ENCODE data around the gene C3orf22.

- no peak for TF ChIP-seq CTCF (IDR thresholded peaks at IDR 0.05; ENCODE audit: insufficient read depth, low read length)
- TF ChIP-seq REST (IDR thresholded peaks at IDR 0.05; ENCODE audit: insufficient replicate concordance, low read depth): no peak
- no peak for TF ChIP-seq POLR2AphosphoS5 (IDR thresholded peaks at IDR 0.05; ENCODE audit: low read depth)
Observed at GRCh38 chr3:126543457-126544061, 15.2 kb downstream of the C3orf22 start.
